Coronary artery (tissue), 2 donors: ENCODE results near the gene CRP.

Experiments used
- DNase-seq: peaks from one replicate; pipeline ENCODE4 v3.0.0-alpha.2; 2017; ENCODE audit warnings: low spot score
- H3K27ac ChIP-seq, 2 donors: fragments of 200-600 bp; sonication (generic); one replicate each; pipeline ENCODE4 v1.5.1; 2016 to 2019
- H3K4me3 ChIP-seq: fragments of 200-600 bp; sonication (generic); 2 replicates; pipeline ENCODE4 v1.5.1; 2016; ENCODE audit warnings: mild to moderate bottlenecking, moderate library complexity
- TF ChIP-seq, protein P1 (sequence below): fragments of 200-600 bp; sonication (generic); IDR thresholded peaks from one replicate; pipeline ENCODE4 v1.5.1; 2019; ENCODE audit warnings: antibody characterized with exemption

The CRP gene

DNA sequence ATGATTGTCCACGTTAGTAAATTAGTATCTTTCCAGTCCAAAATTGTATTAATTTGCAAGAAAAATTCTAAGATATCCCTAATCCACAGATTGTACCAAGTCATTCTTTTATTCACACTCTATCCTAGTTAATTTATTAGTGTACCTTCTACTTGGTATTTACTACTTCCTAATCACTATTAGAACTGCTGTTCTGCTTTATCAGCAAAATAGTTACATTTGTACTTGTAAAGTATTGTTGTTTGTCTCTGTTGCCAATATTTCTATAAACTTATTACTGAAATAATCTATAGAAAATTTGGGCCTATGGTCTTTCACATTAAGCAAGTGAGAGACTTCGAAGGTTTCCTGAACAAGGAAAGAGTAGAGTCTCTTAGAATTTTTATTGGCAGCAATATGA is 5.6 kb upstream of the CRP start:
- Histone ChIP-seq H3K4me3 (no peak overlapping the region), H3K27ac (no peak overlapping the region)
- TF ChIP-seq, protein P1, sequence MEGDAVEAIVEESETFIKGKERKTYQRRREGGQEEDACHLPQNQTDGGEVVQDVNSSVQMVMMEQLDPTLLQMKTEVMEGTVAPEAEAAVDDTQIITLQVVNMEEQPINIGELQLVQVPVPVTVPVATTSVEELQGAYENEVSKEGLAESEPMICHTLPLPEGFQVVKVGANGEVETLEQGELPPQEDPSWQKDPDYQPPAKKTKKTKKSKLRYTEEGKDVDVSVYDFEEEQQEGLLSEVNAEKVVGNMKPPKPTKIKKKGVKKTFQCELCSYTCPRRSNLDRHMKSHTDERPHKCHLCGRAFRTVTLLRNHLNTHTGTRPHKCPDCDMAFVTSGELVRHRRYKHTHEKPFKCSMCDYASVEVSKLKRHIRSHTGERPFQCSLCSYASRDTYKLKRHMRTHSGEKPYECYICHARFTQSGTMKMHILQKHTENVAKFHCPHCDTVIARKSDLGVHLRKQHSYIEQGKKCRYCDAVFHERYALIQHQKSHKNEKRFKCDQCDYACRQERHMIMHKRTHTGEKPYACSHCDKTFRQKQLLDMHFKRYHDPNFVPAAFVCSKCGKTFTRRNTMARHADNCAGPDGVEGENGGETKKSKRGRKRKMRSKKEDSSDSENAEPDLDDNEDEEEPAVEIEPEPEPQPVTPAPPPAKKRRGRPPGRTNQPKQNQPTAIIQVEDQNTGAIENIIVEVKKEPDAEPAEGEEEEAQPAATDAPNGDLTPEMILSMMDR, result no peak
- DNase-seq, result no peak

GRCh38 chr1:159715855-159716254 is 1.5 kb upstream of the CRP start:
- TF ChIP-seq, protein P1, result no peak
- no peak overlapping the region for H3K4me3 ChIP-seq
- no peak for DNase-seq

DNA sequence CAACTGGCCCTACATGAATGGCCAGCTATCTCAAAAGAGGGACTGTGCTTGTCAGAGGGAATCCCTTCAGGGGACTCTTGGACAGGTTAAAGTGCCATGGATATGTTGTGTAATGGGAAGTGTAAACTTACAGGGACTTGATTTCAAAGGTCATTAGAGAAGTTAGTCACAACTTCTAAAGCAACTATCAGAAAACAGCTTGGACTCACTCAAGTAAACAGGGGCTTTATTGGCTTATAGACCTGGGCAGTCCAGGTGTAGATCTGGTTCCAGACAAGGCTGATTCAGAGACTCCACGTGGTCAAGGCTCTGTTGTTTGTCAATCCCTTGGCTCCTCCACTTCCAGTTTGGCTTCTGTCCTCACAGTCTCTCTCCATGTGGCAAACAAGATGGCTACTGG is 2.3 kb downstream of the CRP start:
- Histone ChIP-seq H3K4me3 (no peak overlapping the region), H3K27ac (no peak overlapping the region)
- no peak for DNase-seq
- TF ChIP-seq, protein P1, result no peak

More at GRCh38 chr1:159715855-159716254, 1.5 kb upstream of the CRP start:
- no peak overlapping the region for H3K27ac ChIP-seq

DNA sequence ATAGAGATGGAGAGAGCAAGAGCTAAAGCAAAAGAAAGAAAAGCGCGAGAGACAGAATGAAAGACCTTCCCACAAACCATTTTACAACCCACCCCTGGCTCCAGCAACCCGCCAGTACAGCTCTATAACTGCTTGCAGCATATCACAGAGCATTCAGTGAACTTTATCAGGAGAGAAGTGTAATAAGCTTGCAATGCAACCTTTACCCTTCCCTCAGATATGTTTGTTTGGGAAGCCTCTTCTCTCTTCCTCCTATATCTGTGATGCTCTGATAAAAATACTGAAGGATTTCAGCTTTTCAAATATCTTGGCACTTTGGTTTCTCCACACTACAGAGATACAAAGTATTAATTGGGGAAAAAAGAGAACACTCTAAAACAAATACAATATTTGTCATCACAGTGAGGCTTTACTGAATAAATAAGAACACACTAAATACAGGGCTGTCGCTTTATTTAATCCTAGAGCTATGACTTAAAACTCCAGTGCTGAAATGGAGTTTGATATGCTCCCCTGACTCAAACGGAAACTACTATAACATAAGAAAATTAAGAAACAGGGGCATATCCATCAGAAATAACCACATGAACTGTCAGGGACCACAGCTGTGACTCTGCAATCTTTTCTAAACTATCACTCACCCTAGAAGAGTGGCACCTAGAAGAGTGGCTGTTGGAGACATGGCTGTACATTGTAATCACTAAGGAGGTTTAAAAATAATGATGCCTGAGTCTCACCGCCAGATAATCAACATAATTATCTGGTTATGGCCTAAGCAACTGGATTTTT is 6.7 kb downstream of the CRP start:
- TF ChIP-seq, protein P1, result no peak
- Histone ChIP-seq H3K27ac (no peak overlapping the region), H3K4me3 (no peak overlapping the region)
- no peak for DNase-seq

DNA sequence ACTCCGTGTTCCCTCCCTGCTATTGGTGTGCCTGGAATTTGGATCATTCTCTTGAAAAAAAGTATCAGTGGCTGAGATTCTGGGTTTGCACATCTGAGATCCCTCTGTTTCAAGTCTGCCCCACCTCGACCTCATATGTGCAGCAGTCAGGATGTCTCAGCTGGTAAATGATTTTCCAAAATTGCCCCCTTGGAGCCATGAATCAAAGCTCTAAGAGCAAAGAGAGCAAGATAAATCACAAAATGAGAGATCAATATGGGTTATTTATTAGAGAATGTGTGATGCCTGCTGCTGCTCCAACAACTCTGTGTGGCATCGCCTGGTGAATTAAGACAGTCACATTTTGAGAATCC is 8.5 kb downstream of the CRP start:
- Histone ChIP-seq H3K27ac (no peak overlapping the region), H3K4me3 (no peak overlapping the region)
- TF ChIP-seq, protein P1, result no peak
- DNase-seq, result no peak

DNA sequence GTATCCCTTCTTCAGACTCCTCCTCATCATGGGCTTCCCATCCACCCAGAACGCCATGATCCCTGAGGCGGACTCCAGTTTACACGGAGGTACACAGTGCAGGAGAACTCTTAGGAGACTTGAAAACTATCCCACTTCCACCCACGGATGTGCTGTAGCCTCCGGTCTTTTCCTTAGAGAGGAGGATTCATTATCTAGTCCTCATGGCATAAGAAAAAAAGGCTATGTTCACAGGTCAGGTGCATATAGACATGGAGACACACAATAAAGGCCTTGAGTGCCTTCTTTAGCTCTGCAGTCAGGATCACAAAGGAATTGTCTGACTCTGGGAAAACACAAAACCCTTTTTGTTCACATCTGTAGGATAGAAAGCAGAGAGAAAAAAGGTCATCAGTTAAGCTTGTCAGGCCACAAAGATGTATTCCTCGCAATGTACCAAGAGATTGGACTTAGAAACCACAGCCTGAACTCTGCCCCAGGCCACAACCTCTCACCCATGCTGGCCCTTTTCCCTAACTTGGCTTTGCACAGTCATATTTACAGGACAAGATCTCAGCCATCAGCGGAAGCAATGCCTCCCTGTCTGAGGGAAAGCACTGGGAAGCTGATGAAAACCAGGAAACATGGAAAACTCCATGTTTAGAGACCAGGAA is 9.0 kb downstream of the CRP start:
- TF ChIP-seq, protein P1, result no peak
- no peak overlapping the region for H3K4me3 ChIP-seq
- H3K27ac ChIP-seq, result no peak overlapping the region
- DNase-seq, result no peak

DNA sequence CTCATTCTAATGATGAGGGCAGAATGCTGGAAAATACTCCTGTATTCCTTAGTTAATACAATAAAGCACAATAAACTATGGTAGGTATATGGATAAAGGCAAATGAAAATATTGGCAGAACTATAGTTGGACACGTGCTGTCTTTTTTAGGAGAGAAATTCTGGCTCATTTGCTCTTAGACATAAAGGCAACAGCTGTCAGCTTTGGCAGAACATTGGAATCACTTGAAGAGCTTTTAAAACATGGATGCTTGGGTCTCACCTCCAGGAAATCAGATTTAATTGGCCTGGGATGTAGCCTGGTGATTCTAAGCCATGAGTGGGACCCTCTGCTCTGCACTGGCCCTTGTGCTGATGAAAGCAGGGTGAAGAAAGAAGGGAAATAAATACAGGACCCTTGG is 9.9 kb downstream of the CRP start:
- no peak overlapping the region for H3K27ac ChIP-seq
- H3K4me3 ChIP-seq, result no peak overlapping the region
- TF ChIP-seq, protein P1, result no peak
- DNase-seq, result no peak
